GM19025 (cell line): ENCODE data around the gene IGF2R.
"Not testable (repeated sequence)": the region's sequence is repeated elsewhere in the genome, so short reads cannot be mapped to it uniquely, and the experiment has no call there.

ENCODE experiments used
- ATAC-seq: cut with Tn5 transposase; IDR thresholded peaks from one replicate; pipeline ENCODE4 v1.9.1; 2021; ENCODE audit warnings: mild to moderate bottlenecking, low read depth, moderate library complexity; ENCODE audit not compliant: unreplicated experiment

Gene IGF2R

DNA sequence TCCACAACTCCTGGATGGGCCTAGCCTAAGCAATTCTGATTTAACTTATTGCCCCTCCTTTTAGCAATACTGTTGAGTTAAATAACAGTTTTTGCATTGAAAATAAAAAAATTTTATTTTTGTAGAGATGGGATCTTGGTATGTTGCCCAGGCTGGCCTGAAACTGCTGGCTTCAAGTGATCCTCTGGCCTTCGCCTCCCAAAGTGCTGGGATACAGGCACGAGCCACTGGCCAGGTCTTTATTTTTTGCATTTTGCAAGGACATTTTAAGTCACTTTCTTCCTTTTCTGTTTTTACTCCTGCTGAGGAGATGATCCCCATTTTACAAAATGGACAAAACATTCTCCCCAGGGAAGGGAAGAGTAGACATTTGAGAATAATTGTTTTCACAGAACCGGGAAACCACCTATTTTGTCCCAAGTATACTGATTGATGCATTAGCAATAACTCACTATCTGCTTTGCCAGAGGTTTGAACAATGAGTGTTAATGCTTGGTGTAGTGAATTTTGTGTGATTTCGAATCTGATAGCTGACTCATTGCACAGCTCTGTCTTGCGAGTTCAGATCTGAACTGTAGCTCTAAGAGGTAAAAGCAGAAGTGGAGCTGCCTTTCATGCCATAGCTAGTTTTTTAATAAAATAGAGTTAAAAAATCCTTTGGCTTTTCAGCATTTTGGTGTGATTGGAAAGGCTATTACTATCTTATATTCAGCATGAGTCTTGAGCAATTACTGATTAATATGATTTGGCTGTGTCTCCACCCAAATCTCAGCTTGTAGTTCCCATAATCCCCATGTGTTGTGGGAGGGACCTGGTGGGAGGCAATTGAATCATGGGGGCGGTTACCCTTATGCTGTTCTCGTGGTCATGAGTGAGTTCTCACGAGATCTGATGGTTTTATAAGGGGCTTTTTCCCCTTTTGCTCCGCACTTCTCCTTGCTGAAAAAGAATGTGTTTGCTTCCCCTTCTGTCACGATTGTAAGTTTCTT lies 20.9 kb downstream of the IGF2R start:
- ATAC-seq: peak; percentile 88

DNA sequence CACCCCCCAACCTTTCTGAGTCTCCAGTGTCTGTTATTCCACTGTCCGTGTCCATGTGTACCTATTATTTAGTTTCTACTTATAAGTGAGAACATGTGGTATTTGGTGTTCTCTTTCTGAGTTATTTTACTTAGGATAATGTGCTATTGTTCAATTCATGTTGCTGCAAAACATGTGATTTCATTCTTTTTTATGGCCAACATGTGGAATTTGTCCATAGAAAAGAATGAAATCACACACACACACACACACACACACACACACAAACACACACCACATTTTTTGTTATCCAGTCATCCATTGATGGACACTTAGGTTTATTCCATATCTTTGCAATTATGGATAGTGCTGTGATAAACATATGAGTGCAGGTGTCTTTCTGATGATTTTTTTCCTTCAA lies 23.5 kb downstream of the IGF2R start:
- ATAC-seq: no peak

- ATAC-seq: no peak
Observed at GRCh38 chr6:159995405-159995804, 26.5 kb downstream of the IGF2R start.

DNA sequence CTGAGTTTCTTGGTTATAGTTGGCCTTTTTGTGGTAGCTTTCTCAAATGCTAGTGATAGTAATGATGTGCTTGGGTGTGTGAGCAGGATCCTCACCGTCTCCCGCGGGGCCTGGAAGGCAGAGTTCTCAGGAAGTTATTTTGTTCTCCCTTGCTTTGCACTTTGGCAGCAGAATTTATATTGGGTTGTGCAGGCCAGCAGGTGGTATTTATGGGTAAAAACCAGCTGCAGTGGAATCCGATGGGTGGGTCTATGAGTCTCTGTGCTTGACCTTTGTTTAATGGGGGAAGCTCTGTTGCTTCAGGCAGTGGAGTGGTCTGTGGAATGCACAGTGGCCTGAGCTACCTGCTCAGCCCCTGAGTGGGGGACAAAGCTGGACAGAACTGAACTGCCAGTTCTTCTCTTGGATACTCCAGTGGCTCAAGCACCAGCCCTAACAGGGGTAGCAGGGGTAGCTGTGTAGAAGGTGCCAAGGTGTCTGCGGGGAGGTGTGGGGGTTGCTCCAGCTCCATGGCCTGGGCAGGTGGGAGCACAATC lies 27.3 kb downstream of the IGF2R start:
- no peak for ATAC-seq

DNA sequence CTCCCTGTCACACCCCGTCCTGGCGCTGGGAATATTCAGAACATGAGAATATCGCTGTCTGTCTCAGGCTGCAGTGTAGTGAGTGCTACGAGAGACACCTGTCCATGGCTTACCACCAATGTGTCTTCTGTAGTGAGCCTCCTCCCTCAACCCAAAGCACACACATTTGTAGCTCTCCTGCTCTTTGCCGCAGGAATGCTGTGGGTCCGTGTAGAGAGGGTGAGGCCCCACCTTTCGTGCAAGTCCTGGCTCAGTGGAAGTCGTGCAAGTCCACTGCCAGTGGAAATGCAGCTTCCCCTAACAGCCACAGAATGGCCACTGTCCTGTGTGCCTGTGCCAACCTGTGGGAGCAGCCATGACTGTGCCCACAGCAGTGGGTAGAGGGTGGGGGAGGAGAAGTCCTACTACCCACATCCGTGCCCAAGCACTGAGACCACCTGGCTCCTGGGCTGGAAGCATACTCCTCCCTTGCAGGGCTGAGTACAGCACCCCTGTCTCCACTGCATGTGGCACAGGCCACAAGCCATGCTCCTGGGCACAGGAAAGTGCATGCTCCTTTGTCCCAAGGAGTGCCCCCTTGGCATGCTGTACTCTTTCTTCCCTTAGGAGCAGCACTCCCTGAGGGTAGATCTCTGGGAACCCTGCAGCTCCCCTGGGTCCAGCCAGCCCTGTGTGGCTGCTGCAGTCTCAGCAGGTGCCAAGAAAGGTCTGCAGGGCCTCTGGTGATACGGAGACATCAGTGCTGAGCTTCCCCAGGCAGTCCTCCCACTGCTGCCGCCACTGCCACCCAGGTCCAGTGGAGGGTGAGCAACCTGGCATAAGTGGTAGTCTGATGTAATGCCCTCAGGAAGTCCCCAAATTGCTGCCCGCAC lies 28.0 kb downstream of the IGF2R start:
- no peak for ATAC-seq

DNA sequence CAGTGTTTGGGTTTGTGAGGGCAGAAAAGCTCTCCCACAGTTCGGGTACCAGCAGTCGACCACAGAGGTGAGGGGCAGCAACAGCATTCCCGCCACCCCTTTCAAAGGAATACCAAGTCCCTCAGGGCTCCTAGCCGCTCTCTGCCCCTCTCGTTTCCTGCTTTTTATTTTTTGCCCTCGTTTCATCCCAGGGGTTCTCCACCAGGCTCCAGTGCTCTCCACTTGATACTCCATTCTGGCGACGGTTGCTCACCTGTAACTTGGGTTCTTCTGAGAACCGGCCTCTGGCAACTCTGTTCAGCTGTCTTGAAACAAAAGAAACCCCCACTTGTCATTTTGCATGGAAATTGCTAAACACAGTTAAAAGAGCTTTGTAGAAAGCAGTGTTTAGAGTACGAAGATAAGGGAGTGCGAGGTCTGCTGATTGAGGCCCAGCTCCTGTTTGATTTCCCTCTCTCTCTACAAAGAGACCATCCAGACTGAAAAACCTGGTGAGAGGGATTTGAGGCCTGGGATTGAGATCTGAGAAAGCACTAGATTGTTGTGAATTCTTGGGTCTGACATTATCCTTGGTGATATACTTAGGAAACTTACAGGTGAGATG lies 28.7 kb downstream of the IGF2R start:
- ATAC-seq: no peak

DNA sequence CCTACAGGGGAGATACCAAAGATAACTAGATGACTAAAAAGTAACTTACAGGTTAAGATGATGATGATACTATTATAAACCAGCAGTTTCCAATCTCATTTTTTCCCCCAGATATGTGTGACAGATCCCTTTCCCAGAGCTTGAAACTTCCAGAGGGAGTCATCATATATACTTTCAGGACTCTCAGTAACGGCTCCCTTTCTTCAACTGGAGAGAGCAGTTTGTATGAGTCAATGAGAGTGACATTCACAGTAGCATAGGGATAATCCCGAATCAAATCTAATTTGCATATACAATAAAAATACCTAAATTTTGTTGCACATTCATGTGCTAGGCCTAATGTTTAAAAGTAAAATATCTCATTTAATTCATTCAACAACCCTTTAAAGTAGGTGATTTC lies 29.7 kb downstream of the IGF2R start:
- ATAC-seq: no peak

DNA sequence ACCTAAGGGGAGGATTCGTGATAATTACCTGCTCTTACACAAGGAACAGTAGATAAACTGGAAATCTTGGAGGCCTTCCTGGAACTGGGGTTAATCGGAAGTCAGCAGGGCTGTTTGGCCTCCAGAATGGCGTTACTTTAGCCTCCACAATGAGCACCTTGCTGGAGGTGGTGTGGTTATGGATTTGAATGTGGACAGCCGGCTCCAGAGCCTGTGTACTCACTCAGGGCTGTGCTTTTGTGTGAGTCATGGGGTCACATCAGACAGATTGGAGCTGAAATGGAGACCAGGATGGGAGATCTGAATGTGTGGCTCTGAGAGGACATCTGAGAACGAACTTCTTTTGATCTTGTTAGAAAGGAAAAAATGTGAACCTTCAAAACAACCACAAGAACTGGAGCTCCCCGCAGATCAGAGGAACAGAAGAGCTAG lies 30.4 kb downstream of the IGF2R start:
- ATAC-seq: no peak

DNA sequence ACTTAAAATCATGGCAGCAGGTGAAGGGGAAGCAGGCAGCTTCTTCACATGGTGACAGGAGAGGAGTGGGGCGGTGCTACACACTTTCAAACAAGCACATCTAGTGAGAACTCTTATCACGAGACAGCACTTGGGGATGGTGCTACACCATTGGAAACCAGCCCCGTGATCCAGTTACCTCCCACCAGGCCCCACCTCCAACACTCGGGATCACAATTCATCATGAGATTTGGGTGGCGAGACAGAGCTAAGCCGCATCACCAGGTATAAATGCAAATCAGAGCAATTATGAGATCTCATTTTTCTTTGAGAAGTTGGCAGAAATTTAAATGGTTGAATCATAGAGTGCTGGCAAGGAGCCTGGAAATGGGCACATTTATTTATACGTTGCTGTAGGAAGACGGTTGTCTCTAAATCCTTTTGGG lies 31.4 kb downstream of the IGF2R start:
- no peak for ATAC-seq

- not testable (repeated sequence) for ATAC-seq
Observed at GRCh38 chr6:160000893-160001427, 32.1 kb downstream of the IGF2R start.

- no peak for ATAC-seq
Observed at GRCh38 chr6:160002882-160003281, 34.0 kb downstream of the IGF2R start.

DNA sequence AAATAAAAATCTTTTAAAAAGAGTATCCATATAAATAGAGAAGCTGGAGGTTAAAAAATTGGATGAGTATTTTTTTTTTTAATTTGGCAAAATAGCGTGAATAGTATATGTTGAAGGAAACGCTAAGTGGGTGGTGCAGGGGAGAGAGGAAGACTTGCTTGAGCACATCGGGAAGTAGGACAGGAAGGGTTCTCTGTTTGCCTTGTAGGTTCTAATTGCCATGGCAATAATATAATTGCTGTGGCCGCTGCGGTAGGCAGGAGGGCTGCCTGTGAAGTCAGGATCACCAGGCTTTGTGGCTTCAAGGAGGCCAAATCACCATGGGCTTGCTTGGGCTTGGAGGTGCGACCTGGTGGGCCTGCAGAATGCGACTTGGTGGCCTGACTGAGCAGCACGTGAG lies 35.1 kb downstream of the IGF2R start:
- ATAC-seq: no peak

- ATAC-seq: no peak
Observed at GRCh38 chr6:160004419-160005175, 35.7 kb downstream of the IGF2R start.

DNA sequence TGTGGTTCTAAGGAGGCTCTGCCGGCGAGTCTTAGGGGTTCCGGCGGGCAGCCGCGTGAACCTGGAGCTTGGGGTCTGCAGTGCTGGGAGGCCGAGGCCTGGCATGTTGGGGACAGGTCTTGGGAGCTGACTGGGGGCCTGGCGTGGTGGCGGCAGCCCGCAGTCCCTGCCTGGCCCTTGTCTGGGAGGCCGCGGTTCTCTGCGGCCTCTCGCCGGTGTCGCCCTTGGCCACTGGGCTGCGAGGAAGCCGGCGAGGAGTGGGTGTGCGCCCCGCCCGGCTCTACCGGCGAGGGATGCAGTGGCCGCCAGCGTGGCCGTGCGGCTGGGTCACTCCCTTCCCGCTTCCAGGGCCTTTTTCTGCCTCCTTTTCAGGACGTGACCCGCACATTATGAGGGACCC lies 36.3 kb downstream of the IGF2R start:
- no peak for ATAC-seq

DNA sequence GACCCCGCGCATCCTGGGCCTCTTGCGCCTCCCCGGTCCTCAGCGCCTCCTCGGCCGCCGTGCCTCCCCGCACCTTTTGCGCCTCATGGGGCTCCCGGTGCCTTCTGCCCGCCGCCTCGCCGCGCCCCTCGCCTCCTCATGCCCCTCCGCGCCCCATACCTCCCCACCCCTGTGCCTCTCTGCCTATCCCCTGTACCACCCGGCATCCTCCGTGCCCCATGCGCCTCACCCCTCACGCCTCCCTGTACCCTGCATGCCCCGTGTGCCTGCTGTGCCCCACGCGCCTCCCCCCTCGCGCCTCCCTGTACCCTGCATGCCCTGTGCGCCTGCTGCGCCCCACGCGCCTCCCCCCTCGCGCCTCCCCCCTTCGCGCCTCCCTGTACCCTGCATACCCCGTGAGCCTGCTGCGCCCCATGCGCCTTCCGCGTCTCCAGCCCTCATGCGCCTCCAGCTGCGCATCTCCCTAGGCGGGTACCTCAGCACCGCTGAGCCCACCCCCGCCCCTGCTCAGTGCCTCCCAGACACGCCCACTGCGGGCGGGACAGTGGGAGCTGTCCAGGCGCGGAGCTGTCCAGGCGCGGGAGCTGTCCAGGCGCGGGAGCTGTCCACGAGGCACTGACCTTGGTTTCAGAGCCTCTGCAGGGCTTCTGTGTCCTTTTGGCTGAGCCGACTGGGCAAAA lies 37.1 kb downstream of the IGF2R start:
- ATAC-seq: no peak

DNA sequence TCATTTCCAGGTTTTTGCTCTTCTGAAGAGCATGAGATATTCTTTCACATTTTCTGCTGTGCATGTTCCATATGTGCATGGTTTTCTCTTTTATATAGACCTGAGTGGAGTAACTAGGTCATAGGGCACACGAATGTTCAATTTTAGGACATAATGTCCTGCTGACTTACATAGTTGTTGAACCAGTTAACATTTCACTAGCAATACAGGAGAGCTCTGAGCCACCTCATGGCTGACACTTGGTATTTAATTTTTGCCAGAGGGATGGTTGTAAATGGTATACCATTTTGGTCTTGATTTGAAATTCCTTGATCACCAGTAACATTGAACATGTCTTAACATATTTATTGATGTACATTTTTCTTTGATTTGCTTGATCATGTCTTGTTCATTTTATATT lies 38.3 kb downstream of the IGF2R start:
- ATAC-seq: no peak

GRCh38 chr6:160007611-160008010 lies 38.7 kb downstream of the IGF2R start:
- no peak for ATAC-seq

DNA sequence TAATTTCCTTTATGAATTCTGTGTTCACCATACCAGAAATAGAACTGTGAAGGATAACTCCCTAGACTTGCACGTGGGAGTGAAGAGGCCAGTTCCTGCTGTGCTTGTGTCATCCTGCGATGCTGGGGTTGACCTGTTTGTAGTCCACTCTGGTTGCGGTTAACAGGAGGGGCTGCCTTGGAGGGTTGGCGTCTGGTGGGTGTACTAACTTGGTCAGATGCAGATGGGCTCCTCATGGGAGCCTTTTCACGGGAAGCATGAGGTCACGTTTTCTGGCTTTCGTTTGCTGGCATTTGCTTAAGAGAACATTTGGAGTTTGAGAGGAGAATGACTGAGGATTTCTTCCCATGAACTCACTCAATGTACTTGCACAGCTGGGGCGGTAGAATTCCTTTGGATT lies 41.2 kb downstream of the IGF2R start:
- no peak for ATAC-seq
